CD4-positive, alpha-beta T cell (primary cell): ENCODE measurements around the gene DPP3. TPM values are rescaled to one million over a fixed set of nuclear protein-coding genes. Genes with fewer than 3 reads are reported as not detected.

Experiments
- ATAC-seq: fragments of 200-7000 bp; cut with Tn5 transposase; one replicate; pipeline ENCODE4 v1.10.0; 2022; ENCODE audit warnings: mild to moderate bottlenecking; ENCODE audit not compliant: poor library complexity
- CTCF ChIA-PET: fragments of 350-600 bp; sonication (Branson Sonifier 250); formaldehyde crosslinking; loops from one replicate; lab custom pipeline; 2021; ENCODE audit warnings: antibody characterized with exemption, inconsistent platforms; lab: Charles Lee
- POLR2A ChIA-PET: fragments of 350-600 bp; sonication (Branson Sonifier 250); formaldehyde crosslinking; loops from one replicate; lab custom pipeline; 2021; ENCODE audit warnings: antibody characterized with exemption, inconsistent platforms; lab: Charles Lee
- DNase-seq, 14 experiments: peaks; one replicate each; pipeline ENCODE4 v3.0.0-alpha.2; 2013 to 2020; ENCODE audit warnings: mixed read lengths in 2 of 14
- H3K27ac ChIP-seq, 2 donors: one replicate each; pipeline versions ENCODE4 v1.5.1 to v1.7.0; 2013; ENCODE audit warnings: low read length in 2 of 2, low read depth in 1 of 2, mild to moderate bottlenecking in 1 of 2
- H3K27me3 ChIP-seq, 2 experiments: 1 replicate in 1 of 2; 2 replicates in 1 of 2; pipeline versions ENCODE4 v1.6.1 to v1.7.0; 2013; ENCODE audit warnings: low read length in 2 of 2, control low read depth in 1 of 2, mild to moderate bottlenecking in 1 of 2, moderate library complexity in 1 of 2; ENCODE audit not compliant: insufficient read depth in 2 of 2, control insufficient read depth in 1 of 2
- H3K36me3 ChIP-seq: one replicate; pipeline ENCODE4 v1.6.1; 2013; ENCODE audit warnings: low read length, control low read depth; ENCODE audit not compliant: insufficient read depth
- H3K4me1 ChIP-seq: one replicate; pipeline ENCODE4 v1.6.1; 2013; ENCODE audit warnings: low read length, control low read depth; ENCODE audit not compliant: insufficient read depth
- H3K4me3 ChIP-seq: one replicate; pipeline ENCODE4 v1.5.1; 2013; ENCODE audit warnings: mild to moderate bottlenecking, low read length, moderate library complexity
- H3K9me3 ChIP-seq, 2 experiments: 1 replicate in 1 of 2; 2 replicates in 1 of 2; pipeline versions ENCODE4 v1.6.1 to v1.7.0; 2013; ENCODE audit warnings: low read length in 2 of 2, mild to moderate bottlenecking in 2 of 2, control low read depth in 1 of 2, moderate library complexity in 1 of 2; ENCODE audit not compliant: control insufficient read depth in 1 of 2, insufficient read depth in 1 of 2
- H3K27ac Mint-ChIP-seq: one replicate; pipeline ENCODE4 v1.8.0; 2020; ENCODE audit warnings: mixed read lengths
- H3K27me3 Mint-ChIP-seq: one replicate; pipeline ENCODE4 v1.8.0; 2021; ENCODE audit warnings: mixed read lengths
- H3K36me3 Mint-ChIP-seq: one replicate; pipeline ENCODE4 v1.8.0; 2021; ENCODE audit warnings: low read depth, mixed read lengths
- H3K4me1 Mint-ChIP-seq: one replicate; pipeline ENCODE4 v1.8.0; 2021; ENCODE audit warnings: low read depth, mixed read lengths
- H3K4me3 Mint-ChIP-seq: one replicate; pipeline ENCODE4 v1.8.0; 2020; ENCODE audit warnings: mild to moderate bottlenecking, mixed read lengths
- H3K9me3 Mint-ChIP-seq: one replicate; pipeline ENCODE4 v1.8.0; 2020; ENCODE audit warnings: mixed read lengths
- CTCF ChIP-seq: fragments of 200-600 bp; IDR thresholded peaks from one replicate; pipeline ENCODE4 v1.8.0; 2022; ENCODE audit warnings: antibody characterized with exemption, mild to moderate bottlenecking
- intact Hi-C, 2 experiments: fragments of 100-400 bp; cut with DNase I in 1 of 2; cut with micrococcal nuclease in 1 of 2; formaldehyde crosslinking; loops; one replicate each; pipeline versions ENCODE4 v1.15.1 to v1.9.0; 2023 to 2025; cut with DNase I, micrococcal nuclease
- total RNA-seq, 174 experiments: library from RNA in 2 of 174; stranded (reverse) in 2 of 174; gene quantifications; one replicate each; pipeline ENCODE4 v1.2.3 and lab custom pipeline; 2021 to 2026

Gene DPP3
- total RNA-seq, 2 experiments from 2014 or later, result 16.9 to 17.7 TPM

- POLR2A ChIA-PET, result interaction anchor here (0.6 to 3.7 kb wide), 23 partner anchors 9 to 760 kb away, joined by 3 to 88 read pairs (median 5); partner anchors contain the start of genes ACTN3, BBS1, CCDC87 and CCS
- TF ChIP-seq CTCF, result no peak
- ATAC-seq (no peak), DNase-seq (peak in 2 of 14 experiments; percentile 31 to 40)
- H3K9me3 ChIP-seq, result no peaks in the 10 kb centered on the region
- H3K36me3 ChIP-seq, result peaks cover 13% of the 10 kb centered on the region
- no peaks in the 10 kb centered on the region for H3K27me3 Mint-ChIP-seq
- H3K4me3 ChIP-seq, result peak overlapping the region; percentile 79
- H3K27ac ChIP-seq, result peak overlapping the region; percentile 70 to 79
- H3K36me3 Mint-ChIP-seq, result peaks cover 23% of the 10 kb centered on the region
- H3K9me3 Mint-ChIP-seq, result no peaks in the 10 kb centered on the region
- intact Hi-C loops, result loop anchor here (1.0 to 5.0 kb wide), 6 partner anchors 13 to 198 kb away; partner anchors contain the start of genes RBM4B (in 2 of the 2), ACTN3 (in 1 of the 2), MRPL11 (in 1 of the 2) and PELI3 (in 1 of the 2)
- H3K27me3 ChIP-seq, result no peaks in the 10 kb centered on the region
- CTCF ChIA-PET, result interaction anchor here (1.2 to 2.4 kb wide), 4 partner anchors 12 to 199 kb away, joined by 10 to 13 read pairs (median 12); partner anchors contain the start of genes MRPL11, PELI3 and RBM4B
- H3K4me3 Mint-ChIP-seq, result peak overlapping the region; percentile 91
- H3K4me1 Mint-ChIP-seq, result peaks cover 24% of the 10 kb centered on the region
- H3K27ac Mint-ChIP-seq, result peak overlapping the region; percentile 83
- peaks cover 29% of the 10 kb centered on the region for H3K4me1 ChIP-seq
Observed at GRCh38 chr11:66479394-66480116, 679 bp upstream of the DPP3 start.

- intact Hi-C loops, result loop anchor here in 1 of 2 experiments (5.0 kb wide), 1 partner anchor 192 kb away; the partner anchor contains the start of gene RBM4B
- POLR2A ChIA-PET, result interaction anchor here (0.6 kb wide), 1 partner anchor 17 kb away, joined by 3 read pairs; no protein-coding TSS in a partner anchor
- TF ChIP-seq CTCF, result no peak
- Mint-ChIP-seq H3K27me3 (no peaks in the 10 kb centered on the region), H3K27ac (no peak overlapping the region), H3K36me3 (peaks cover 61% of the 10 kb centered on the region), H3K4me3 (no peak overlapping the region), H3K4me1 (peaks cover 6% of the 10 kb centered on the region), H3K9me3 (no peaks in the 10 kb centered on the region)
- no peaks in the 10 kb centered on the region for H3K27me3 ChIP-seq
- DNase-seq (no peak), ATAC-seq (no peak)
- H3K4me3 ChIP-seq, result no peak overlapping the region
- CTCF ChIA-PET, result no interaction called here
- no peak overlapping the region for H3K27ac ChIP-seq
- peaks cover 17% of the 10 kb centered on the region for H3K4me1 ChIP-seq
- H3K9me3 ChIP-seq, result no peaks in the 10 kb centered on the region
- H3K36me3 ChIP-seq, result peaks cover 43% of the 10 kb centered on the region
Observed at GRCh38 chr11:66484806-66485380, 4.7 kb downstream of the DPP3 start.

GRCh38 chr11:66488957-66489356 lies 8.7 kb downstream of the DPP3 start:
- intact Hi-C loops, result no loop called here
- no peaks in the 10 kb centered on the region for H3K9me3 Mint-ChIP-seq
- Histone ChIP-seq H3K4me1 (no peaks in the 10 kb centered on the region), H3K27ac (no peak overlapping the region), H3K9me3 (no peaks in the 10 kb centered on the region), H3K4me3 (no peak overlapping the region), H3K36me3 (peaks cover 66% of the 10 kb centered on the region), H3K27me3 (no peaks in the 10 kb centered on the region)
- ATAC-seq (no peak), DNase-seq (no peak)
- no peak overlapping the region for H3K27ac Mint-ChIP-seq
- H3K4me3 Mint-ChIP-seq, result no peak overlapping the region
- H3K4me1 Mint-ChIP-seq, result no peaks in the 10 kb centered on the region
- TF ChIP-seq CTCF, result no peak
- H3K27me3 Mint-ChIP-seq, result no peaks in the 10 kb centered on the region
- ChIA-PET CTCF (no interaction called here), POLR2A (no interaction called here)
- peaks cover 61% of the 10 kb centered on the region for H3K36me3 Mint-ChIP-seq
